Activated naive CD4-positive, alpha-beta T cell treated with anti-CD3 and anti-CD28 coated beads for 36 hours (primary cell): ENCODE results near the gene JCAD. TPM values are rescaled to one million over a fixed set of nuclear protein-coding genes. Genes with fewer than 3 reads are reported as not detected.
A peak's percentile ranks its signal among the peaks of the same experiment; 100 is the strongest.

Experiments
- CTCF ChIA-PET: fragments of 350-600 bp; sonication (Branson Sonifier 250); formaldehyde crosslinking; loops from one replicate; lab custom pipeline; 2021; ENCODE audit warnings: antibody characterized with exemption; lab: Charles Lee
- DNase-seq: peaks from one replicate; pipeline ENCODE4 v3.0.0-alpha.2; 2020
- H3K27ac Mint-ChIP-seq: one replicate; pipeline ENCODE4 v1.8.0; 2021; ENCODE audit warnings: mild to moderate bottlenecking, mixed read lengths
- H3K27me3 Mint-ChIP-seq: one replicate; pipeline ENCODE4 v1.8.0; 2021; ENCODE audit warnings: low read depth, mixed read lengths
- H3K36me3 Mint-ChIP-seq: one replicate; pipeline ENCODE4 v1.8.0; 2021; ENCODE audit warnings: low read depth, mixed read lengths
- H3K4me1 Mint-ChIP-seq: one replicate; pipeline ENCODE4 v1.8.0; 2021; ENCODE audit warnings: low read depth, mixed read lengths
- H3K4me3 Mint-ChIP-seq: one replicate; pipeline ENCODE4 v1.8.0; 2021; ENCODE audit warnings: mild to moderate bottlenecking, moderate library complexity, mixed read lengths
- H3K9me3 Mint-ChIP-seq: one replicate; pipeline ENCODE4 v1.8.0; 2021; ENCODE audit warnings: mixed read lengths
- intact Hi-C: fragments of 100-400 bp; cut with micrococcal nuclease; formaldehyde crosslinking; loops from one replicate; pipeline ENCODE4 v1.15.1; 2023
- total RNA-seq, 2 experiments: library from RNA; stranded (reverse); gene quantifications; one replicate each; pipeline ENCODE4 v1.2.3, GENCODE V29; 2021

The JCAD gene
- total RNA-seq, 2 experiments from 2014 or later, result 0.05 TPM; not detected in 1

DNA sequence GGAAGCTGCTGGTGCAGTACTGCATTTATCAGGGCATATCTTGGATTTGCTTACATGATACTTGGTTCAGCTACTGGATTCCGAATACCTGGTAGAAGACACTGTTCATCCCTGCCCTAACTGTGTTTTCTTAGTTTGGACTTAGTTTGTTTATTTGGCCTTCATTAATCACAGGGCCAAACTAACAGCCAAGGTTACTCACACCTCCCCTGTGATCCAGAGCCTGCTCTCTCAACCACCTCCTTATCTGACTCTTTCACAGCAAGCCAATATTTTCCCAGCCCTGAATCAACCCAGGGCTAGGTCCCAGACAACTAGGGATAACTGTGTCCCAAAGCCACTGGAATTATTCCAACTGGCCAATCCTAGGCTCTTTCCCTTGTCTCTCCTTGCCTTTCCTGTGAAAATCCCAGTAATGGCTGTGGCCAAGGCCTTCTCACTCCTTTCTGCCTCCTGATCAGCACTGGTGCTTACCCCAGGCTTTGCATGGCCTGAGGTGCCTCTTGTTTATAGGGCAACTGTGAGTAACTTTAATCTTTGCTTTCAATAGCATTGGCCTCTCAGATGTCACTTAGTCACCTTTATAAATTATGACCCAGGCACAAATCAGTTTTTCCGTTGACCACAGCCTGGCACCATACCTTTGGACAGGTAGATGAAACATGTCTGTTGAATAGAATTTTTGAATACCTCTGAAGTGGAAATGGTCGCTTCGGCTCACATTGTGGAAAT is 9.3 kb upstream of the JCAD start:
- Mint-ChIP-seq H3K9me3 (no peaks in the 10 kb centered on the region), H3K27me3 (peaks cover 16% of the 10 kb centered on the region), H3K27ac (no peak overlapping the region), H3K4me3 (no peak overlapping the region), H3K36me3 (no peaks in the 10 kb centered on the region), H3K4me1 (no peaks in the 10 kb centered on the region)
- CTCF ChIA-PET, result interaction anchor here (0.7 kb wide), 1 partner anchor 172 kb away, joined by 3 read pairs; no protein-coding TSS in a partner anchor
- no peak for DNase-seq
- intact Hi-C loops, result no loop called here

DNA sequence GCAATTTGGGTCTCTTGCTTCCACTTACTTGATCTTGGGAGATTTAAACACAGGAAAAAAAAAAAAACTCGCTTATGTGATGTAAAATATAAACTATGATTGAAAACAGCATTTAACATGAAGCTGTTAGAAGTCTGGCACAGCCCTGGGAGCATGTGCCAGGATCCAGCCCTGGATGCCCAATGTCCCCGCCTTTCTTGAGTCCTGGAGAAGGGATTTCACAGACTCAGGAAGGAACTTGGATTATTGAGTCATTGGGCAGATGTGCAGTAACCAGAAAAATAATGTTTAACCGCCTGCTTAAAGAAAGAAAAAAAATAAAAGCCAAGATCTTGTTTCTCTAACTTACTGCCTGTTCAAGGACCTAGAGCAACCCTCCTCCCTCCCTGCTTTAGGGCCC is 3.7 kb upstream of the JCAD start:
- CTCF ChIA-PET, result interaction anchor here (0.6 kb wide), 2 partner anchors 56 to 319 kb away, joined by 4 read pairs; no protein-coding TSS in a partner anchor
- H3K4me3 Mint-ChIP-seq, result no peak overlapping the region
- no peak overlapping the region for H3K27ac Mint-ChIP-seq
- H3K9me3 Mint-ChIP-seq, result no peaks in the 10 kb centered on the region
- H3K27me3 Mint-ChIP-seq, result peaks cover 44% of the 10 kb centered on the region
- H3K4me1 Mint-ChIP-seq, result peaks cover 5% of the 10 kb centered on the region
- intact Hi-C loops, result no loop called here
- DNase-seq, result no peak
- H3K36me3 Mint-ChIP-seq, result no peaks in the 10 kb centered on the region

DNA sequence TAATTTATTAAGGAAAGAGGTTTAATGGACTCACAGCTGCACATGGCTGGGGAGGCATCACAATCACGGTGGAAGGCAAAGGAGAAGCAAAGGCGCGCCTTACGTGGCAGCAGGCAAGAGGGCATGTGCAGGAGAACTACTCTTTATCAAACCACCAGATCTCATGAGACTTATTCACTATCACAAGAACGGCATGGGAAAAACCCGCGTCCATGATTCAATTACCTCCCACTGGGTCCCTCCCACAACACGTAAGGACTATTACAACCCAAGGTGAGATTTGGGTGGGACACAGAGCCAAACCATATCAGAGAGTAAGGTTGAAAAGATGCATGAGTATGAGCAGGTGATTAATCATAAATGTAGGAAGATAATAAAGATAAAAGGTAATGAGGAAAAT is 3.2 kb upstream of the JCAD start:
- Mint-ChIP-seq H3K27ac (no peak overlapping the region), H3K4me1 (peaks cover 5% of the 10 kb centered on the region), H3K36me3 (no peaks in the 10 kb centered on the region), H3K4me3 (no peak overlapping the region), H3K27me3 (peaks cover 49% of the 10 kb centered on the region), H3K9me3 (no peaks in the 10 kb centered on the region)
- intact Hi-C loops, result no loop called here
- CTCF ChIA-PET, result no interaction called here
- no peak for DNase-seq

DNA sequence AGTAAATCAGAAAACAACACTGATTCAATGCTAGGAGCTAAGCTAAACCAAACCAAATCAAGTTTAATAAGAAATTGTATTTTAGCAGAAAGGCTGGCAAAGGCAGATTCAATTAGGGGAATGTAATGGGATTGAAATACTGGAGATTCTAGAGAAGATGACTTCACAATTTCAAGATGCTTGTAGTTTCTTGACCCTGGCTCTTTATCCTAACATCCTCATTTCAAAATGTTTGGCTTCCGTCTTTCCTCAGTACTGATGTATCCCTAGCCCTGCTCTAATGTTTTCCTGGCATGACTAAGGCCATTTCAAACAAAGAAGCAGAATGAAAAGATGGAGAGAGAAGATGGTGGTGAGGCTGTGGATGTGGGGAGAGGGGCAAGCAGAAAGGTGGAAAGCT is 2.7 kb upstream of the JCAD start:
- intact Hi-C loops, result no loop called here
- DNase-seq, result no peak
- Mint-ChIP-seq H3K9me3 (no peaks in the 10 kb centered on the region), H3K27me3 (peaks cover 50% of the 10 kb centered on the region), H3K4me1 (peaks cover 5% of the 10 kb centered on the region), H3K27ac (no peak overlapping the region), H3K4me3 (no peak overlapping the region), H3K36me3 (no peaks in the 10 kb centered on the region)
- CTCF ChIA-PET, result no interaction called here

DNA sequence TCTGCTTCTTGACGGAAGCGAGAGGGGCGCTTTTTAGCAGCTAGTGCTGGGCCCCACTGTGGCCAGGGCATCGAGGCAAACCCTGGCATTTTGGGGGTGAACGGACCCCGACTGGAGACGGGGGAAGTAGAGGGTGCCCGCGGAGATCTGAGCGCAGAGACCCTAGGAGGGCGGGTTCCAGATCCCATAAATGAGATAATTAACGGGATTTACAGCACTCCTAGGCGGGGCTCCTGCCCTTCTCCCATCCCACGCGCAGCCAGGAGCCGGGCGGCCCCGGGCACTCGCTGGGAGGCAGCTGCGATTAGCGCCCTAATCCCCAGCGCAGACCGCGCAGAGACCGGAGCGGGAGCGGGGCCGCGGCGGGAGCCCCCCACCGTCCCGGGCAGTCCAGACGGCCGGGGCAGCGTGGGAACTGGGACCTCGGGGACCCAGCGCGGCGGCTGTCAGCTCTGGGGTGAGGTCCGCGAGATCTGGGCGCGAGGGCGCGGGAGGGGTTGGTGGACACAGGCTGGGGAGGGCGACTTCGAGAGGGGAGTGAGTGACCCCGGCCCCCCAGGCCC is 735 bp downstream of the JCAD start:
- no peak for DNase-seq
- intact Hi-C loops, result loop anchor here (2.0 kb wide), 1 partner anchor 32 kb away; no protein-coding TSS in a partner anchor
- no peak overlapping the region for H3K27ac Mint-ChIP-seq
- CTCF ChIA-PET, result no interaction called here
- H3K36me3 Mint-ChIP-seq, result no peaks in the 10 kb centered on the region
- H3K4me1 Mint-ChIP-seq, result peaks cover 5% of the 10 kb centered on the region
- H3K27me3 Mint-ChIP-seq, result peaks cover 51% of the 10 kb centered on the region
- H3K9me3 Mint-ChIP-seq, result no peaks in the 10 kb centered on the region
- H3K4me3 Mint-ChIP-seq, result peak overlapping the region; percentile 39

DNA sequence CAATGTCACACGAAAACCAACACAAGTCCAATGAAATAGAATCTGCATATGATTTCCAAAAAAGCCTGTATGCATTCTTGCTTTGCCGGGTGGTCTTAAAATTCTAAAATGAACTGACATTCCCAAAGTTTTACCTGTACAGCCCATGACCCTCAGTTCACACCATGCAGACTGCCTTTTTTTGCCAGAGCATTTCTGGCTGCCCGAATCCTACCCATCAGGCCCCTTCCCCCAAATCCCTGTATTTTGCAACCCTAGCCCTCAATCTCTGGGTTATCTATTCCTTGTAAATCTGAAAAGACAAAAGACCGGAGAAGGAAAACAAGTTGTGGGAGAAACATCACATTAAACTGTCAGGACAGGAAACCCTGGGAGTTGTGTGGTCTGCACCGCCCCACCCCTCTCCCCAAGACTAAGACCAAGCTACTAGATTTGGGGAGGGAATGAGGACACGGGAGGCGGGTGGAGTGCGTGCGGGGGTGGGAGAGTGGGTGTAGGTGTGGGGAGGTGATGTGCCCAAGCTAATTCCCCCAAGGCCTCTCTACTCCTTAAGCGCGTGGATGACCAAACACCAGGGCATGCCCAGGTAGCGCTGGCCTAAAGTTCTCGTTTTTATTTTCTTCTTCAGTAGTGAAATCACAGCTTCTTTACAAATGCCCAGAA is 1.4 kb downstream of the JCAD start:
- no peaks in the 10 kb centered on the region for H3K36me3 Mint-ChIP-seq
- H3K27me3 Mint-ChIP-seq, result peaks cover 49% of the 10 kb centered on the region
- DNase-seq, result no peak
- no peaks in the 10 kb centered on the region for H3K9me3 Mint-ChIP-seq
- peaks cover 5% of the 10 kb centered on the region for H3K4me1 Mint-ChIP-seq
- no peak overlapping the region for H3K27ac Mint-ChIP-seq
- CTCF ChIA-PET, result no interaction called here
- H3K4me3 Mint-ChIP-seq, result peak overlapping the region; percentile 39
- intact Hi-C loops, result loop anchor here (2.0 kb wide), 1 partner anchor 31 kb away; no protein-coding TSS in a partner anchor

DNA sequence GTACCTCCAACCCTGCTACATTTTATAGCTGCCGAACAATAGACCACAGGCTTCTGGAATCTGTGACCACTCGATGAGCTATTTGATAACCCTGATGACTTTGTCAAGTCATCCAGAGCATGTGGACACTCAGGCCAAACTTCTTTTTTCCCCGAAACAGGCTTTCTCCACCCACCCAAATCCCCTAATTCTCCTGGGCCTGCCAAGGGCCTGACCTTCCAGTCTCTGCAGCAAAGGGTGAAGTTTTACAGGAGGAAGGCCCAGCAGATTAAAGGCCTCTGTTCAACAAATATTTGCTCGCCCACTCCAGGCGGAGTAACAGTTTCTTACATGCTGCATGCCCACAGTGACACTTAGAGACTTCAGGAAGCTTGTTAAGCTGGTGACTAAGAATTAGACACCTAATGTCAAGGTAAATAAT is 2.0 kb downstream of the JCAD start:
- no peaks in the 10 kb centered on the region for H3K9me3 Mint-ChIP-seq
- peaks cover 49% of the 10 kb centered on the region for H3K27me3 Mint-ChIP-seq
- no peaks in the 10 kb centered on the region for H3K36me3 Mint-ChIP-seq
- intact Hi-C loops, result no loop called here
- H3K27ac Mint-ChIP-seq, result no peak overlapping the region
- CTCF ChIA-PET, result no interaction called here
- H3K4me1 Mint-ChIP-seq, result peaks cover 5% of the 10 kb centered on the region
- H3K4me3 Mint-ChIP-seq, result no peak overlapping the region
- DNase-seq, result no peak

DNA sequence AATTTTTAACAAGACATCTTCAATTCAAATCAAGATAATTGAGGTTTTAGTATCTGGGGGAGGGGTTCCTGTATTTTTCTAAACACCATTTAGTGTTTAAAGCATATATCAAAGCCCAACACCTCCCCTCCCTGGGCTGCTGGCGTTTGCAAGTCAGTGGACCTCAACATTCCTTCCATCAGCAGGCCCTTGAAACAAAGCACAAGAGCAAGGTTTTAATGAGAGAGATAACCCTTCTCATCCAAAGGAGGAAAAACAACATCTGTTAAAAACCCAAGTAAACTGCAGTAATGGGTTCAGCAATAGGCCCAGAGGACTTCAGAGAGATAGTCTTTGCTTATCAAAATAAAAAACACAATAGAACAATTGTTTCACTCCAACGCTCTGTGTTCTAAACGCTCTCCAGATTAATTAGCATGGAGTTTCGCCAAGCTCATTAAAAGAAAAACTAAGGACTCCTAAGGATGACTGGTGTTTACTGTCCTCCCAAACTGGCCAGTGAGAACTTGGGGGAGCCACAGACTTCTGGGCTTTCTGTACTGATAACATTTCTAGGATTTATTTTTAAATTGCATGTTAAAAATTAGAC is 2.5 kb downstream of the JCAD start:
- intact Hi-C loops, result no loop called here
- no peaks in the 10 kb centered on the region for H3K36me3 Mint-ChIP-seq
- H3K27me3 Mint-ChIP-seq, result peaks cover 49% of the 10 kb centered on the region
- H3K4me1 Mint-ChIP-seq, result peaks cover 5% of the 10 kb centered on the region
- no peak for DNase-seq
- H3K9me3 Mint-ChIP-seq, result no peaks in the 10 kb centered on the region
- CTCF ChIA-PET, result no interaction called here
- no peak overlapping the region for H3K27ac Mint-ChIP-seq
- no peak overlapping the region for H3K4me3 Mint-ChIP-seq

DNA sequence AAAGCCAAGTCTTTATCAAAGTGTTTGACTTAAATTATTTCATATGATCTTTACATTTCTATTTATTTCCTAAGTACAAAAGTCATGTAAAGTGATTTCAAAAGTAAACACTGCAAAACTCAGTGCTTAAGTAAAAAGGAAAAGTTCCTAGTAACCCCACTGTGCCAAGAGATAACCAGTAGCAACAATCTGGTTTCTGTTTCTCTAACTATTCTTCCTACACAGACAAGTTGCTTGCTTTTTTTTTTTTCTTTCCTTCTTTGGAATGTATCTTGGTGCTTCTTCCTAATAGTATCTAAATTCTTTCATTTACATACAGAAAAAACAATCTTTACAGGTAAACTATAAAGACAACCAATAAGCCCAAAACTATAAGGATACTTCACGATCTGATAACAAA is 3.1 kb downstream of the JCAD start:
- no peak for DNase-seq
- H3K9me3 Mint-ChIP-seq, result no peaks in the 10 kb centered on the region
- intact Hi-C loops, result no loop called here
- no peak overlapping the region for H3K27ac Mint-ChIP-seq
- H3K4me3 Mint-ChIP-seq, result no peak overlapping the region
- CTCF ChIA-PET, result no interaction called here
- H3K36me3 Mint-ChIP-seq, result no peaks in the 10 kb centered on the region
- peaks cover 46% of the 10 kb centered on the region for H3K27me3 Mint-ChIP-seq
- H3K4me1 Mint-ChIP-seq, result peaks cover 5% of the 10 kb centered on the region

DNA sequence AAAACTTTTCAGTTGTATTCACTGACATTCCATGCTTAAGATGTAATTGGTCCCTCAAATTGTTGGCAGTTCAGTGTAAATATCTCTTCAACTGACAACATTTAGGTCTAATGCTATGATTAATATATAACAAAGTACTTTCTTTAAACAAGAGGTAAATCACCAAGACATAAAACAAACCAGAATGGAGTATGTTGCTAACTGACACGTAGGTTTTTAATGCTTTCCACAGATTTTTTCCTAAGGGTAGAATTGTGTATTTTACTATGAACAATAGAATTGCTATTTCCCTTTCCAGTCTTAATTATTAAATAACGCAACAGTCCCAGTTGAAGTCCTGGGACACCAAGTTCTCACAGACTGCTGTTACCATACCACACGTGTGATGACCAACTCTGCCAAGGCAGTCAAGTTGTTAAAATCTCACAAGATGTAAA is 4.1 kb downstream of the JCAD start:
- H3K9me3 Mint-ChIP-seq, result no peaks in the 10 kb centered on the region
- CTCF ChIA-PET, result no interaction called here
- H3K36me3 Mint-ChIP-seq, result no peaks in the 10 kb centered on the region
- peaks cover 5% of the 10 kb centered on the region for H3K4me1 Mint-ChIP-seq
- no peak overlapping the region for H3K4me3 Mint-ChIP-seq
- peaks cover 43% of the 10 kb centered on the region for H3K27me3 Mint-ChIP-seq
- intact Hi-C loops, result no loop called here
- no peak overlapping the region for H3K27ac Mint-ChIP-seq
- DNase-seq, result no peak

DNA sequence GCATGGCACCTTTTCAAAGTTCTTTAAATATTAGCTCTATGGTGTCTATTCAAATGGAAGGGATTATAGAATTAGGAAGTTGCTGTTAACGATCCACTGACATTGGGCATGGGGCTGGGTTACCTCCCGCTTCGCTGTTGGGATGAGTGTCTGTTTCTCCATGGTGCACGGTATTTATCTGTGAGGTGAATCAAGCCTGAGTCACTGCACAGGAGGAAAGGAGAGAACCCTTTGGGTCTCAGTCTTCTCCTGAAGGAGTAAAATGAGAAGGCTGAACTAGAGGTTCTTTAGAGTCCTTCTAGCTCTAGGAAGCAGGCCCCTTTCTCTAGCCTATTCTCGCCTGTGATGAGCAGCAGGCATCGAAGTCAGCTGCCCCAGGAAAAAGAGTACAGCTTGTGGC is 7.3 kb downstream of the JCAD start:
- no peak overlapping the region for H3K27ac Mint-ChIP-seq
- DNase-seq, result no peak
- H3K27me3 Mint-ChIP-seq, result peaks cover 45% of the 10 kb centered on the region
- intact Hi-C loops, result no loop called here
- H3K36me3 Mint-ChIP-seq, result no peaks in the 10 kb centered on the region
- peaks cover 20% of the 10 kb centered on the region for H3K4me1 Mint-ChIP-seq
- H3K4me3 Mint-ChIP-seq, result no peak overlapping the region
- CTCF ChIA-PET, result interaction anchor here (0.6 kb wide), 1 partner anchor 33 kb away, joined by 3 read pairs; no protein-coding TSS in a partner anchor
- H3K9me3 Mint-ChIP-seq, result no peaks in the 10 kb centered on the region

DNA sequence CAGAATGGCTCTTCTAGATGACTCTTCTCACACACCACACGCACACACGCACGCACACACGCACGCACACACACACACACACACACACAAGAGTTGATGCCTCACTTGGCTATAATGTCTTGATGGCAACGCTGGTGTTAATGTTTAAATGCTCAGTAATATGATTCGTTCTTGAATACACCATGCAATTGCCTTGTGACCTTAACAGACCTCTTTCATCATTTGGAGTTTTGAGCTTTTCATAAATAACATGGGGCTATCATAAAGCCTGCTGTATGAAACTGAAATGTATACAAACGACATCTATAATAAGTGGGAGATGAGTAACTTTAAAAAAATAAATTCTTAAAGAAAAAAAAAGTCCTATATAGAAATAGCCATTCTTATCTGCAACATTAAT is 8.2 kb downstream of the JCAD start:
- Mint-ChIP-seq H3K36me3 (no peaks in the 10 kb centered on the region), H3K27ac (no peak overlapping the region), H3K27me3 (peaks cover 51% of the 10 kb centered on the region), H3K4me3 (no peak overlapping the region), H3K9me3 (no peaks in the 10 kb centered on the region), H3K4me1 (peaks cover 20% of the 10 kb centered on the region)
- no peak for DNase-seq
- intact Hi-C loops, result no loop called here
- CTCF ChIA-PET, result no interaction called here
